Stimulated activated CD8-positive, alpha-beta memory T cell treated with anti-CD3 and anti-CD28 coated beads, Interleukin-4, amount 100 ng/mL, for 4 hours (primary cell): Measurements from ENCODE around the gene XRRA1.
"Not testable (repeated sequence)": the region's sequence is repeated elsewhere in the genome, so short reads cannot be mapped to it uniquely, and the experiment has no call there.

Source experiments
- DNase-seq, 2 donors: peaks; one replicate each; pipeline ENCODE4 v3.0.0-alpha.2; 2020; ENCODE audit warnings: low read depth in 2 of 2, low spot score in 1 of 2

XRRA1 gene

GRCh38 chr11:74839446-74839845 lies 109.4 kb downstream of the XRRA1 start:
- no peak for DNase-seq

DNA sequence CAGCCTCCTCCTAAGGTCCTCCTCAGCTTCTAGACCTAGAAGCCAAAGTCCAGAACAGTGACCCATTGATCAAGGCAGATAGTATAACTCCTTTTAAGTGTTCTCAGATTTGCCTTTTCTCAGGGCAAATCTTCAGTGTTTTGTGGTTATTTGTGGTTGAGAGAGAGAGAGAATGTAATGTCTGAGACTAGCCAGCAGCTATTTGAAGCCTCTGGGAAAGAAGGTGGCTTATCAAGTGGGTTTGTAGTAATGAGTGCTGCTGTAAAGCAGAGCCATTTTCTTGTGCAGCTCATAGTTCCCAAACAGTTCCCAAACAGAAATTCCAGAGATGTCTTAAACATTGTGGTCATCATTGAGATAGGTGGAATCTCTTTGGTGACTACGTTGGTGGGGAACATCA lies 110.7 kb downstream of the XRRA1 start:
- no peak for DNase-seq

DNA sequence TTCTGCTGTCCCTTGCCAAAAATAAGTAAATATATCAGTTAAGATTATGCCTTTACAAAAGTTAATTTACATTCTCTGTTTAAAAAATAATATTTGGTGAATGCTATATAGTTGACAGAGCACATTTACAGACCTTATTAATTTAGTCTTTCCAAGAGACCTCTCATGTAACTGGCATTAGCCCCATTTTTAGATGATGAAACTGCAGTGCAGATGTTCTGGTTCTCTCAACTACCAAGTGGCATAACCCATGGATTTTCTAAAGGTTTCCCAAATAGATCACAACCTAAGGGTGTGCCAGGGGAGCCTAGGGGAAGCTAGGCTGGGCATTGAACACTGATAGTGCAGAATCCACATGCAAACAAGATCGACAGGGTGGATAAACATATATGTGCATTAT lies 111.7 kb downstream of the XRRA1 start:
- no peak for DNase-seq

DNA sequence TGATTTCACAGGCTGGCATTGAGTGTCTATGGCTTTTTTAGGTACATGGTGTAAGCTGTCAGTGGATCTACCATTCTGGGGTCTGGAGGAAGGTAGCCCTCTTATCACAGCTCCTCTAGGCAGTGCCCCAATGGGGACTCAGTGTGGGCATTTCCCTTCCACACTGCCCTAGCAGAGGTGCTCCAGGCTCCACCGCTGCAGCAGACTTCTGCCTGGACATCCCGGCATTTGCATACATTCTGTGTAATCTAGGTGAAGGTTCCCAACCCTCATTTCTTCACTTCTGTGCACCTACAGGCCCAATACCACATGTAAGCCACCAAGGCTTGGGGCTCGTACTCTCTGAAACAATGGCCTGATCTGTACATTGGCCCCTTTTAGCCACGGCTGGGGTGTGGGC lies 122.0 kb downstream of the XRRA1 start:
- DNase-seq: no peak

- DNase-seq: not testable (repeated sequence)
Observed at GRCh38 chr11:74825596-74825995, 123.3 kb downstream of the XRRA1 start.

DNA sequence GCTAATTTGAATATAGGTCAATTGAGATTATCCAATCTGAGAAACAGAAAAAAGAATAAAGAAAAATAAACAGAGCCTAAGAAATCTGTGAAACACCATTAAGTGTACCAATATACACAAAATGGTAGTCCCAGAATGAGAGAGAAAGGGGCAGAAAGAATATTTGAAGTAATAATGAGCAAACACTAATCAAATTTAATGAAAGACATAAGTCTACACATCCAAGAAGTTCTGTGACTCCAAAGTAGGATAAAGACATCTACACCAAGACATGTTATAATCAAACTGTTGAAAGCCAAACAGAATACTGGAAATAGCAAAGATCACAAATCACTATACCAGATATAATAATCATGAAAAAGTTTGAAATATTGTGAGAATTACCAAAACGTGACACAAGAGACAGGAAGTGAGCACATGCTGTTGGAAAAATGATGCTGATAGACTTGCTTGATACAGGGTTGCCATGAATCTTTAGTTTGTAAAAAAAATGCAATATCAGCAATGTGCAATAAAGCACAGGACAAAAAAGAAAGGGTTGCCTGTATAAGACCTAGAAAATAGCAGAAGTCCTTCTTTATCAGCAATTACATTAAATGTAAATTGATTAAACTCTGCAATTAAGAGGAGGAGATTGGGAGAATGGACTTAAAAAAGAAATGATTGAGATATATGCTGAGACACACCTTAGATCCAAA lies 124.5 kb downstream of the XRRA1 start:
- no peak for DNase-seq

GRCh38 chr11:74822170-74822569 lies 126.7 kb downstream of the XRRA1 start:
- no peak for DNase-seq

GRCh38 chr11:74820763-74821162 lies 128.1 kb downstream of the XRRA1 start:
- no peak for DNase-seq

GRCh38 chr11:74819400-74819799 lies 129.5 kb downstream of the XRRA1 start:
- no peak for DNase-seq

DNA sequence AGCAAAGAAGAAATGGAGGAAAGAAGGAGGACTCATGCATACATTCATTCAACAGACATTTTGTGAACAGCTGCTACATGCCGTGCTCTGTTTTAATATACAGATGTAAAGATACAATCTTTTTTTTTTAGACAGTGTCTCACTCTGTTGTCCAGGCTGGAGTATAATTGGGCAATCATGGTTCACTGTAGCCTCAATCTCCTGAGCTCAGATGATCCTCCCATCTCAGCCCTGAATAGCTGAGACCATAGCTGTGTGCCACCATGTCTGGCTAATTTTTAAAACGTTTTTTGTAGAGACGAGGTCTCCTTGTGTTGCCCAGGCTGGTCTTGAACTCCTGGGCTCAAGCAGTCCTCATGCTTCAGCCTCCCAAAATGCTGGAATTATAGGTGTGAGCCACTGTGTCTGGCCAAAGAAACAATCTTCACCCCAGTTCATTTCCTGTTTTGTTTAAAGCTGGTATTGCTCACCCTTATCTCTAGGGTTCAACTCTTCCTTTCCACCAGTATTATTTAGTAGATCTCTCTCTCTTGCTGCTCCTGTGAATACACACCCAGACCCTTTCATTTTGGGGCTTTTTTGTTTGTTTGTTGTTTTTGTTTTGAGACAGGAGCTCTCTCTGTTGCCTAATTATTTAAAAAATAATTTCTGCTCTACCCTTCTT lies 130.5 kb downstream of the XRRA1 start:
- DNase-seq: no peak

DNA sequence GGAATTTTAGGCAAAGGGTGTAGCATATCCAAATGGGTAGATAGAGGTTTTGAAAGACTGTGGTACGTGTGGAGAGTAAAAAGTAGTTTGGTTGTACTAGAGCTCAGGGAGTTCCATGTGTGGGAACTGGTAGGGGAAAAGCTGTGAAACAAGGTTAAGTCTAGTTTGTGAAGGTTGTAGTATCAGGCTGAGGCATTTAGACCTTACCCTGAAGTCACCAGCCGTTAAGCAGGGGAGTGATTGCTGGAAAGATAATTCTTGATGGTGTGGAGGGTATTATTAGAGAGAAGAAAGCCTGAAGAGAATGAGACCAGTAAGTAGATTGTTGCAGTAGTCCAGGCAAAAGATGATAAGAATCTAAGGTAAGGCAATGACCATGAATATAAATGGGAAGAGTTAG lies 132.2 kb downstream of the XRRA1 start:
- no peak for DNase-seq

GRCh38 chr11:74815966-74816365 lies 132.9 kb downstream of the XRRA1 start:
- no peak for DNase-seq

DNA sequence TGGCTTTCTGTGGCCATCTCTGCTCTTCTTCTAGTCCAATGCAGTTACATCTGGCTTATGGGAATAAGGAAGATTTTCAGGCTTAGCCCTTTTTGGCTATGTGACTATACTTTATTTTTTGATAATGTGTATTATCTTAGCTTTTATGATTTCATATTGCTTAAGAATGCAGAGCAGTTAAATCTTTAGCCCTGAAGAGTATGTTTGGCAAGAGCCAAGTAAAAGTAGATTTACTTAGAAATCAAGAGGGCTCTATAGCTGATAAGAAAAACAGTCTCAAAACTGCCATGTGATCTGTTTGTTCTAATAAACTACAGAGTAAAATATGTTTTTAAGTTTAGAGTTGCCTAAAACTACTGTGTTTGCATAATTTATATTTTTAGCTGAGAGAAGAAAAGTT lies 139.1 kb downstream of the XRRA1 start:
- DNase-seq: no peak

GRCh38 chr11:74806267-74806666 lies 142.6 kb downstream of the XRRA1 start:
- no peak for DNase-seq

- no peak for DNase-seq
Observed at GRCh38 chr11:74791333-74792100, 157.4 kb downstream of the XRRA1 start.
